Naive thymus-derived CD8-positive, alpha-beta T cell (primary cell): ENCODE results near the gene GRIK4. TPM values are rescaled to one million over a fixed set of nuclear protein-coding genes. Genes with fewer than 3 reads are reported as not detected.

ENCODE experiments used
- ATAC-seq, 2 donors: fragments of 150-1000 bp; cut with Tn5 transposase in 1 of 2; sonication (Bioruptor Pico), chemical (Tn5 transposase) in 1 of 2; 1 replicate in 1 of 2; 2 replicates in 1 of 2; pipeline ENCODE4 v1.10.0; 2021; ENCODE audit warnings: mild to moderate bottlenecking in 2 of 2, moderate library complexity in 2 of 2
- POLR2A ChIA-PET: fragments of 350-600 bp; sonication (Branson Sonifier 250); formaldehyde crosslinking; loops from one replicate; lab custom pipeline; 2021; ENCODE audit warnings: antibody characterized with exemption; lab: Charles Lee
- DNase-seq, 10 donors: peaks; one replicate each; pipeline versions ENCODE4 v3.0.0 to v3.0.0-alpha.2; 2020 to 2022
- H3K27ac Mint-ChIP-seq, 10 donors: one replicate each; pipeline ENCODE4 v1.8.0; 2020 to 2022; ENCODE audit warnings: mild to moderate bottlenecking in 10 of 10, mixed read lengths in 10 of 10, moderate library complexity in 4 of 10, inconsistent platforms in 1 of 10
- H3K27me3 Mint-ChIP-seq, 5 donors: one replicate each; pipeline ENCODE4 v1.8.0; 2021 to 2022; ENCODE audit warnings: mixed read lengths in 5 of 5
- H3K36me3 Mint-ChIP-seq, 3 donors: one replicate each; pipeline ENCODE4 v1.8.0; 2020 to 2022; ENCODE audit warnings: mixed read lengths in 3 of 3, mild to moderate bottlenecking in 2 of 3, inconsistent platforms in 1 of 3
- H3K4me1 Mint-ChIP-seq, 4 donors: one replicate each; pipeline ENCODE4 v1.8.0; 2021 to 2022; ENCODE audit warnings: mixed read lengths in 4 of 4
- H3K4me3 Mint-ChIP-seq, 10 donors: one replicate each; pipeline ENCODE4 v1.8.0; 2020 to 2022; ENCODE audit warnings: mild to moderate bottlenecking in 10 of 10, mixed read lengths in 10 of 10, moderate library complexity in 6 of 10, inconsistent platforms in 1 of 10
- H3K9me3 Mint-ChIP-seq, 9 donors: one replicate each; pipeline ENCODE4 v1.8.0; 2020 to 2022; ENCODE audit warnings: mixed read lengths in 9 of 9, mild to moderate bottlenecking in 3 of 9, inconsistent platforms in 1 of 9, moderate library complexity in 1 of 9
- polyA plus RNA-seq, 3 donors: library from polyadenylated mRNA; unstranded; fragments of 300-500 nt; fragmentation: Illumina TruSeq; gene quantifications; one replicate each; pipeline ENCODE4 v1.2.3, GENCODE V29; 2021
- total RNA-seq, 8 experiments: library from RNA in 2 of 8; stranded (reverse) in 2 of 8; gene quantifications; one replicate each; pipeline ENCODE4 v1.2.3 and lab custom pipeline; 2021 to 2026

Gene GRIK4, protein sequence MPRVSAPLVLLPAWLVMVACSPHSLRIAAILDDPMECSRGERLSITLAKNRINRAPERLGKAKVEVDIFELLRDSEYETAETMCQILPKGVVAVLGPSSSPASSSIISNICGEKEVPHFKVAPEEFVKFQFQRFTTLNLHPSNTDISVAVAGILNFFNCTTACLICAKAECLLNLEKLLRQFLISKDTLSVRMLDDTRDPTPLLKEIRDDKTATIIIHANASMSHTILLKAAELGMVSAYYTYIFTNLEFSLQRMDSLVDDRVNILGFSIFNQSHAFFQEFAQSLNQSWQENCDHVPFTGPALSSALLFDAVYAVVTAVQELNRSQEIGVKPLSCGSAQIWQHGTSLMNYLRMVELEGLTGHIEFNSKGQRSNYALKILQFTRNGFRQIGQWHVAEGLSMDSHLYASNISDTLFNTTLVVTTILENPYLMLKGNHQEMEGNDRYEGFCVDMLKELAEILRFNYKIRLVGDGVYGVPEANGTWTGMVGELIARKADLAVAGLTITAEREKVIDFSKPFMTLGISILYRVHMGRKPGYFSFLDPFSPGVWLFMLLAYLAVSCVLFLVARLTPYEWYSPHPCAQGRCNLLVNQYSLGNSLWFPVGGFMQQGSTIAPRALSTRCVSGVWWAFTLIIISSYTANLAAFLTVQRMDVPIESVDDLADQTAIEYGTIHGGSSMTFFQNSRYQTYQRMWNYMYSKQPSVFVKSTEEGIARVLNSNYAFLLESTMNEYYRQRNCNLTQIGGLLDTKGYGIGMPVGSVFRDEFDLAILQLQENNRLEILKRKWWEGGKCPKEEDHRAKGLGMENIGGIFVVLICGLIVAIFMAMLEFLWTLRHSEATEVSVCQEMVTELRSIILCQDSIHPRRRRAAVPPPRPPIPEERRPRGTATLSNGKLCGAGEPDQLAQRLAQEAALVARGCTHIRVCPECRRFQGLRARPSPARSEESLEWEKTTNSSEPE
- not detected for total RNA-seq
- not detected for polyA plus RNA-seq
- 0 reads per million in 6 experiments for total RNA-seq (lab: John Stamatoyannopoulos, UW)

DNA sequence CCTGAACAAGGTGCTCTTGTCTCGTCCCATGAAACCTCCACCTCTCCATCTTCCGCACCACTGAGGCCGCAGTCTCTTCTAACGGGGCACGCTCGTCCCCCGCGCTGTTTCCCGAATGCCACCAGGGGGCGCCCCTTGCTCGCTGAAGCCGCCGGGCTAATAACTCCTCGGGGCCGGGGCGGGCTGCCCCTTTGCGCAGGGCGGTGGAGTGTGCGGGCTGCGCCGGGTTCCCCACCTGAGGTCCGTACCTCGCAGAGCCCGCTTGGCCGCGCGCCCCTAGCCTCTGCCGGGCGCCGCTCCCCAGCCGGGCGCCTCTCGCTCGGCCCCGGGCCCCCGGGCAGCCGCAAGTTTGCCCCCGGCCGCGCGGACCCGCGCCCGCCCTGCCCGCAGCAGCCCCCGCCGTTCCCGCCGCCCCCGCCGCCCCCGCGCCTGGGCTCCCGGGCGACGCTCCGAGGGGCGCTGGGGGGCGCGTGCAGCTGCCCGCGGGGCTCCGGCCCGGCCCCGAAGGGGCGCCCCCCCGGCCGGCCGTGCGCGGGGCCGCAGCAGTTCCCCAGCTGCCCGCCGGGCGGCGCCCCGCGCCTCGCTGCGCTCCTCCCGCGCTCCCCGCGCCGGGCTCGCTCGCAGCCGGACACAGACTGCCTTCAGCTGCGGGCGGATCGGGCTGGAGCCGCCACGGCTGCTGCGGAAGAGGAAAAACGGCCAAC, at the start of gene GRIK4:
GRIK4 (plus strand) TSS at position 633 of the 704 bp plus-strand sequence. CDS start 148,571 bp downstream, outside the sequence.
- peaks cover 0 to 2% (median 0%) of the 10 kb centered on the region in 9 donors for H3K9me3 Mint-ChIP-seq
- H3K27me3 Mint-ChIP-seq = peaks cover 52 to 90% (median 69%) of the 10 kb centered on the region in 5 donors
- peaks cover under 1 to 5% (median 3%) of the 10 kb centered on the region in 4 donors for H3K4me1 Mint-ChIP-seq
- DNase-seq (peak; percentile 32 to 83 (median 64)), ATAC-seq (peak; percentile 84 to 93)
- POLR2A ChIA-PET = no interaction called here
- H3K27ac Mint-ChIP-seq = peak within 1 kb of the TSS in 1 of 10 donors; percentile 15
- H3K36me3 Mint-ChIP-seq = no peaks in the 10 kb centered on the region
- H3K4me3 Mint-ChIP-seq = peak within 1 kb of the TSS in 9 of 10 donors; percentile 24 to 72 (median 56)

DNA sequence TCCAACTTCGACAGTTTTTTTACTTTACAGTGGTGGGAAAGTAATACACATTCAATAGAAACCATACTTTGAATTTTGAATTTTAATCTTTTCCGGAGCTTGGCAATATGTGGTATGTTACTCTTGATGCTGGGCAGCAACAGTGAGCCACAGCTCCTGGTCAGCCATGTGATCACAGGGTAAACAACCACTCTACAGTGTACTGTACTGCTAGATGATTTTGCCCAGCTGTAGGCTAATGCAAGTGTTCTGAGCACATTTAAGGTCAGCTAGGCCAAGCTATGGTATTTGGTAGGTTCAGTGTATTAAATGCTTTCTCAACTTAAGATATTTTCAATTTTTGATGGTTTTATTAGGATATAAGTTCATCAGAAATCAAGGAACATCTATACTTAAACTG, 48.7 kb upstream of the GRIK4 start:
- ATAC-seq (no peak), DNase-seq (no peak)
- POLR2A ChIA-PET = no interaction called here
- Mint-ChIP-seq H3K36me3 (peaks cover 12 to 45% (median 13%) of the 10 kb centered on the region in 3 donors), H3K27ac (no peak overlapping the region), H3K4me1 (no peaks in the 10 kb centered on the region), H3K9me3 (peaks cover 0 to 3% (median 0%) of the 10 kb centered on the region in 9 donors), H3K27me3 (no peaks in the 10 kb centered on the region), H3K4me3 (no peak overlapping the region)

DNA sequence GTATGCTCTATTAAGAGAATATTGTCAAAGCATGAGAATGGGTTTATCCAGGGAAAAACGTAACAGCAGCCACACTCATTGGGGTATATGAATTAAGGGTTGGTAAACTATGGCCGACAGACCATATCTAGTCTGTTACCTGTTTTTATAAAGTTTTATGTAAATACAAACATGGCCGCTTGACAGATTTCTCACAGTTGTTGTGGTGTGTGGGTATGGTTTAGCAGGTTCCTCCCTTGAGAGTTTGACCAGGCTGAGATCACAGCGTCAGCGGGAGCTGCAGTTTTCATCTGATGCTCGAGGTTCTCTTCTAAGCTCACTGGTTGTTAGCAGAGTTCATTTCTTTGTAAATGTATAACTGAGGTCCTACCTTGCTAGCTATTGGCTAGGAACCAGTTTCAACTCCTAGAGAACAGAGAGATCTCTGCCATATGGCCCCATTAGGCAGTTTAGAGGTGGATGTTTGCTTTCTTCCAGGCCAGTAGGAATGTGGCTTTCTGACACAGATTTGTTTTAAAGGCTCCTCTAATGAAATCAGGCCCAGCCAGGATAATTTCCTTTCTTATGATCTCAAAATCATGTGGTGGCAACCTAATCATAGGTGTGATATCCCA, 45.5 kb upstream of the GRIK4 start:
- Mint-ChIP-seq H3K4me3 (no peak overlapping the region), H3K36me3 (peaks cover 13 to 33% (median 16%) of the 10 kb centered on the region in 3 donors), H3K27me3 (no peaks in the 10 kb centered on the region), H3K27ac (no peak overlapping the region), H3K9me3 (peaks cover 0 to 3% (median 0%) of the 10 kb centered on the region in 9 donors), H3K4me1 (no peaks in the 10 kb centered on the region)
- POLR2A ChIA-PET = no interaction called here
- ATAC-seq (no peak), DNase-seq (no peak)

DNA sequence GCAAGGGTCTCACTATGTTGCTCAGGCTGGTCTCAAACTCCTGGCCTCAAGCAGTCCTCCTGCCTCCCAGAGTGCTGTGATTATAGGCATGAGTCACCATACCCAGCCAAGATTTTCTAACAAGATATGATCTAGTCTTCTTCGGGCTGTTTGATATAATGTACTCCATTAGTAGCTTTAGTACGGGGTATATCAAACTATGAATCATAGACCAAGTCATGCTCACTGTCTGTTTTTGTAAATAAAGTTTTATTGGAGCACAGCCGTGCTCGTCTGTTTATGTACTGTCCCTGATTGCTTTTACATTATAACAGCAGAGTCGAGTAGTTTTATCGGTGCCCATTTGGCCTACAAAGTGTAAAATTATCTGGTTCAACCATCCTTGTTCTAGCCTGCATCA, 43.9 kb upstream of the GRIK4 start:
- Mint-ChIP-seq H3K36me3 (peaks cover 11 to 20% (median 13%) of the 10 kb centered on the region in 3 donors), H3K4me3 (no peak overlapping the region), H3K27ac (no peak overlapping the region), H3K4me1 (no peaks in the 10 kb centered on the region), H3K9me3 (peaks cover 0 to 3% (median 0%) of the 10 kb centered on the region in 9 donors), H3K27me3 (no peaks in the 10 kb centered on the region)
- POLR2A ChIA-PET = no interaction called here
- ATAC-seq (no peak), DNase-seq (no peak)

DNA sequence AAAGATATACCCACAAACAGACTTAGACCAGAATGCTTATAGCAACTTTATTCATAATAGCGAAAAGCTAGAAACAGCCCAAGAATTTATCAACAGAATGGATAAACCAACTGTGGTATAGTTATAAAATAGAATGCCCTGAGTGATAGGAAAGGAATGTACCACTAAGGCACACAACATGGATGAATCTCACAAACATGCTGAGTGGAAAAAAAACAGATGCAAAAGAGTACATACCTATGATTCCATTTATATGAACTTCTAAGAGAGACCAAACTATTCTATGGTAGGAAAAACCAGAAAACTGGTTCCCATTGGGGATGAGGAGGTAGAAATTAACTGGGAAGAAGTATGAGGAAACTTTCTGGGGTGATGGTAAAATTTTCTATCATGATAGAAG, 40.4 kb upstream of the GRIK4 start:
- Mint-ChIP-seq H3K9me3 (no peaks in the 10 kb centered on the region), H3K27me3 (no peaks in the 10 kb centered on the region), H3K27ac (no peak overlapping the region), H3K4me1 (no peaks in the 10 kb centered on the region), H3K4me3 (no peak overlapping the region), H3K36me3 (peaks cover 8 to 12% (median 9%) of the 10 kb centered on the region in 3 donors)
- no peak for ATAC-seq
- POLR2A ChIA-PET = no interaction called here
- DNase-seq = no peak

DNA sequence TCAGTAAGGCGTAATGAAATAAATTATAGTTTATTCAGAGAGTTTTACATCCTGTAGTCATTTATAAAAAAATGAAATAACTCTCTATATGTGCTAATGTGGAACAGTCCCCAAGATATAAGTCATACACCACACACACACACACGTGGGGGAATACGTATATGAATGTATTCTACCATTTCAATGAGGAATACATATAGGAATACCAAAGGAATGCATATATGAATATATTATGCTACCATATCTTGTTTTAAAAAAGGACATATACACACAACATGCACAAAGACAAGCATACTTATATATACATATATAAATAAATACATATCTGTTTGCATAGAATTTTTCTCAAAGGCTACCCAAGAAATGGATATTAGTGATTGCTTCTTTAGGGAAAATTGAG, 39.6 kb upstream of the GRIK4 start:
- Mint-ChIP-seq H3K4me1 (no peaks in the 10 kb centered on the region), H3K4me3 (no peak overlapping the region), H3K27me3 (no peaks in the 10 kb centered on the region), H3K9me3 (no peaks in the 10 kb centered on the region), H3K36me3 (peaks cover 8 to 13% (median 11%) of the 10 kb centered on the region in 3 donors), H3K27ac (no peak overlapping the region)
- ATAC-seq = no peak
- POLR2A ChIA-PET = no interaction called here
- no peak for DNase-seq

DNA sequence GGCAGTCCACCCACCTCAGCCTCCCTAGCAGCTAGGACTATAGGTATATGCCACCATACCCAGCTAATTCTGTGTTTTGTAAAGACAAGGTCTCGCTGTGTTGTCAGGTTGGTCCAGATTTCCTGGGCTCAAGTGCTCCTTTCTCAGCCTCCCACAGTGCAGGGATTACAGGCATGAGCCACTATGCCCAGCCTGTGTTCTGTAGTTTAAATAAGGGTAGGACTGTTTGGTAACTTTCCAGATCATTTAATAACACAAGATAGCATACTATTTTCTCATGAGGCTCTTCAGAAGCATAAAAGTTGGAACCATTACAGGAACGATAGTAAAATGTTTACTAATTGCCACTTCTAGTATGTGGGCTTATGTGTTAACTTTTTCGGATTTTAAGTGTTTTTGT, 38.0 kb upstream of the GRIK4 start:
- Mint-ChIP-seq H3K4me1 (no peaks in the 10 kb centered on the region), H3K27me3 (no peaks in the 10 kb centered on the region), H3K36me3 (peaks cover 0 to 12% (median 9%) of the 10 kb centered on the region in 3 donors), H3K27ac (no peak overlapping the region), H3K4me3 (no peak overlapping the region), H3K9me3 (no peaks in the 10 kb centered on the region)
- DNase-seq (no peak), ATAC-seq (no peak)
- POLR2A ChIA-PET = no interaction called here

DNA sequence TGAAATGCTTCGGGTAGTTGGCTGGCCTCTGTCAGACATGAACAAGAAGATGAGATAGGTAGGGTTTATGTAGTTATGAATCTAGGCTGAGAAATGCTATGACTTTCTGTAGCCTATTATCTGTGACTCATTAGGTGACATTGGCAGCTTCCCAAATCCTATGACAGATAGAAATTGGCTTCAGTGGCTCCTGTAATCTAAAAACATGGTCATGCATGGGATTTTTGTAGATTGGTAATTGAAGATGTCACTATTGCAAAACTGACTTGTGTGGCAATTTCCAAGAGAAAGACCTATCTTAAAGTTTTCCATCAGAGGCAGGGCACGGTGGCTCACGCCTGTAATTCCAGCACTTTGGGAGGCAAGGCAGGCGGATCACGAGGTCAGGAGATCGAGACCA, 29.4 kb upstream of the GRIK4 start:
- Mint-ChIP-seq H3K9me3 (no peaks in the 10 kb centered on the region), H3K27me3 (no peaks in the 10 kb centered on the region), H3K4me3 (no peak overlapping the region), H3K36me3 (peaks cover 0 to 17% (median 13%) of the 10 kb centered on the region in 3 donors), H3K27ac (no peak overlapping the region), H3K4me1 (peaks cover 0 to 3% (median 0%) of the 10 kb centered on the region in 4 donors)
- ATAC-seq (no peak), DNase-seq (no peak)
- POLR2A ChIA-PET = interaction anchor here (0.7 kb wide), 1 partner anchor 1148 kb away, joined by 5 read pairs; no protein-coding TSS in a partner anchor

DNA sequence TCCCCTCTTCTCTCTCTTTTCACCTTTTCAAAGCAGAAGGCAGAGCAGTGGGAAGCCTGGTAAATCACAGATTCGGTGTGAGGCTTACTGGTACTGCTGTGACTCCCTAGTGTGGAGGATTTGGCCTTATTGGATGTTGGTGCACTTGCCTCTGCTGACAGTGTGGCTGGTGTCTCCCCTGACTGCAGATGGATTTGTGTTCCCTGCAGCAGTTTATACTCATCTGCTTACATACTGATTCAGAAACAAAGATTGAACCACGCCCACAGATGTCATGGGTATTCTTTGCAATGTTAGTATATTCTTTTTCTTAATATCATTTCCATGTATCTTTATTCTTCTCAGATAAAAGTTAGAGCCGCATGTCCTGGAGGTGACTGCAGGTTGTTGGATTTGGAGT, 26.8 kb upstream of the GRIK4 start:
- no peaks in the 10 kb centered on the region for H3K27me3 Mint-ChIP-seq
- H3K27ac Mint-ChIP-seq = no peak overlapping the region
- DNase-seq = no peak
- no peaks in the 10 kb centered on the region for H3K4me1 Mint-ChIP-seq
- ATAC-seq = no peak
- H3K4me3 Mint-ChIP-seq = no peak overlapping the region
- H3K36me3 Mint-ChIP-seq = peaks cover 0 to 11% (median 8%) of the 10 kb centered on the region in 3 donors
- POLR2A ChIA-PET = no interaction called here
- H3K9me3 Mint-ChIP-seq = no peaks in the 10 kb centered on the region

DNA sequence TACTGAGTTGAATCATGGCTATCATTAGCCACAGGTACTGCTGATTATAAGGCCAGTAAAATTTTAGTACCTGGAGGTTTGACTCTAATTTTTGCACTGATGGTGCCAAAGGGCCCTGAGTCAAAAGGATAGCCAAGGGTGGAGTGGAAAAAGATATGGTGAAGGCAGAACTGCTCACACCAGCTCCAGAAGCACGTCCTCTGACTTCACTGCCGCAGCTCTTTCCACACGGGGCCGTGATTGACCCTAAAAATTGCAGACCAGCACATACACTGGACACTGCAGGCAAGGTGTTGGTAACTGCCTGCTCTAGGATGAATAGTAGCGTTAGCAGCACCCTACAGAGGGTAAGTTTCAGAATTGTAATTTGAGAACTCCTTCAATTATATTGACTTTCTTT, 25.4 kb upstream of the GRIK4 start:
- peaks cover 0 to 11% (median 5%) of the 10 kb centered on the region in 3 donors for H3K36me3 Mint-ChIP-seq
- H3K27me3 Mint-ChIP-seq = no peaks in the 10 kb centered on the region
- H3K27ac Mint-ChIP-seq = no peak overlapping the region
- DNase-seq = no peak
- H3K4me1 Mint-ChIP-seq = no peaks in the 10 kb centered on the region
- no peak for ATAC-seq
- POLR2A ChIA-PET = no interaction called here
- H3K4me3 Mint-ChIP-seq = no peak overlapping the region
- no peaks in the 10 kb centered on the region for H3K9me3 Mint-ChIP-seq

DNA sequence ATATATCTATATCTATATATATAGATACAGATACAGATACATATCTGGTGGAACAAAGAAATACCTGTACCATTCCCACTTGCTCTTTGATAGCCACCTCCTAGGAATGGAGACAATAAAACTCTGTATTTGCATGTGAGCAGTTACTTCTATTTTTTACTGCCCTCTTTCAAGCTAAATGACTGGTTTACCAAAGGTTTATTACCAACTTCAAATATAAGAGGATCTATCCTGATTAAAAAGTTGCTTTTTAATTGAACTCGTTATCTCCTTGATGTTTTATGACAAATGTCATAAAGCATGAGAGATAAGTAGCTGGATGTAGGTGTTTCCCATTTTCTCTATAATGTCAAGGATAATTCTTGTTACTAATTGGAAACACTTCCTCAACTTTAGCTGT, 21.7 kb upstream of the GRIK4 start:
- Mint-ChIP-seq H3K4me1 (no peaks in the 10 kb centered on the region), H3K27ac (no peak overlapping the region), H3K9me3 (no peaks in the 10 kb centered on the region), H3K4me3 (no peak overlapping the region), H3K36me3 (peaks cover 0 to 5% (median 2%) of the 10 kb centered on the region in 3 donors), H3K27me3 (peaks cover 0 to 14% (median 4%) of the 10 kb centered on the region in 5 donors)
- no peak for ATAC-seq
- DNase-seq = no peak
- POLR2A ChIA-PET = no interaction called here

DNA sequence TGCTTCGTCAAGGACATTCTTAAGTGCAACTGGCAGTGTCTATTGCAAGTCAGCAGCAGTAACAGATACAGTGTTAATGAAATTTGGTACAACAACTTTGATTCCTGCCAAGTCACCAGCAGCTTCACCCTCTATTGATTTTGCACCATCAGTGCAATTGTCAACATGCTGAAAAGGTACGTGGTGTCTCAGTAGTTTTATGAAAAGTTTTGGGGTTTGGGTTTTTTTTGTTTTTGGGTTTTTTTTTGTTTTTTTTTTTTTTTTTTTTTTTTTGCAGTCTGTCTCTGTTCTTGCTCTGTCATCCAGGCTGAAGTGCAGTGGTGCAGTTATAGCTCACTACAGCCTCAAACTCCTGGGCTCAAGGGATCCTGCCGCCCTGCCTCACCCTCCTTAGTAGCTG, 19.1 kb upstream of the GRIK4 start:
- Mint-ChIP-seq H3K4me3 (no peak overlapping the region), H3K27ac (no peak overlapping the region), H3K27me3 (peaks cover 0 to 36% (median 6%) of the 10 kb centered on the region in 5 donors), H3K9me3 (no peaks in the 10 kb centered on the region), H3K36me3 (no peaks in the 10 kb centered on the region), H3K4me1 (no peaks in the 10 kb centered on the region)
- ATAC-seq = no peak
- POLR2A ChIA-PET = interaction anchor here (0.6 kb wide), 1 partner anchor 47 kb away, joined by 6 read pairs; no protein-coding TSS in a partner anchor
- DNase-seq = no peak
